HG03135 (cell line): ENCODE results near the gene TSPAN33.

Experiments
- ATAC-seq: cut with Tn5 transposase; IDR thresholded peaks from one replicate; pipeline ENCODE4 v1.9.1; 2021; ENCODE audit warnings: mild to moderate bottlenecking, moderate library complexity; ENCODE audit not compliant: unreplicated experiment

The TSPAN33 gene

GRCh38 chr7:129134356-129134987 lies 10.0 kb upstream of the TSPAN33 start:
- no peak for ATAC-seq

DNA sequence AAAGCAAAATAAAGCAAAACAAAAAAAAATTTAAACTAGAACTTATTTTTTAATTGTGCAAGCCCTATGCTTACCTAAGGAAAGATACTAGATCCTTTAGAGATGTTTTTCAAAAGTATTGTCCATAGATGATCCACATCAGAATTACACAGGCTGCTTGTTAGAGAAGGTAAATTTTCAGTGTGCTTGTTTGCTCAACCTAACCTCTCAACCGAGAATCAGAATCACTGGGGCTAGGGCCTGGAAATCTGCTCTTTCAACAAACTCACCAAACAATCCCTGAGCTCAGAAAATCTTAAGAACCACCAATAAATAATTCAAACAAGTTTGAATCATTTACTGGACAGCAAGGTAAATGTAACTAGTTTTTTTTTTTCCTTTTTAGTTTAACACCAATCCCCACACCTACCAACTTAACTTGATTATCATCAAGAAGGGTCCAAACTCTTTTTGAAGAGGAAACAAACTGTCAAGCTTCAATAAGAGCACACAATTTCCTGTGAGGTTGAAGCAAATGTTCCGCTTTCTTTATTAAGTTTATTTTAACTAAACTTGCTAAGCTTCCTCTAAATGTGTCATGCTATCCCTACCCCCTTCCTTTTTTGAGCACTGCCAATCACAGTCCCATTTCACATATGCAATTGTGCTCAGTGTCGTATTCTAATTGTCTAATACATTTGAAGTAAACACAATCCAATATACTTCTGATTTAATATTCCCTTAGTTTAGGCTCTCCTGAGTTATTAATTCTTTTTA lies 7.4 kb upstream of the TSPAN33 start:
- no peak for ATAC-seq

GRCh38 chr7:129143724-129144094 lies 798 bp upstream of the TSPAN33 start:
- no peak for ATAC-seq

- ATAC-seq, result peak; percentile 24
Observed at GRCh38 chr7:129144834-129145668, 544 bp downstream of the TSPAN33 start.

GRCh38 chr7:129146237-129146979 lies 1.9 kb downstream of the TSPAN33 start:
- peak; percentile 71 for ATAC-seq

- no peak for ATAC-seq
Observed at GRCh38 chr7:129147731-129148130, 3.2 kb downstream of the TSPAN33 start.

DNA sequence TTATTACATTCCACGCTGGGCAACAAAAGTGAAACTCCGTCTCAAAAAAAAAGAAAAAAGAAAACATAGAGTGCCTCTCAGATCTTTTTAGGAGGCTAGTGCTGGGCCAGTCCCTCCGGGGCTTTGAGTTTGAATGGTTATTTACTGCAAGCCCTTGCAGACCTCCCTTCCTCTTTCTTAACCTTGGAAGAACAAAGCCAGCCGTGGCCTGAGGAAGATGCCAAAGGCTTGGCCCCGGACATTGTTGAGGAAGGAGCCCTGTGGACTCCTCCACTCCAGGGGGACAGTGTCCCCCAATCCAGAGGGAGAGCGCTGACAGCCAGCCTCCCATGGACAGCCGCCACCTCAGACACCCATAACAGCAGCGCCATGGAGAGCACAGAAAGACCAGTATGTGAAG lies 5.0 kb downstream of the TSPAN33 start:
- ATAC-seq, result no peak

DNA sequence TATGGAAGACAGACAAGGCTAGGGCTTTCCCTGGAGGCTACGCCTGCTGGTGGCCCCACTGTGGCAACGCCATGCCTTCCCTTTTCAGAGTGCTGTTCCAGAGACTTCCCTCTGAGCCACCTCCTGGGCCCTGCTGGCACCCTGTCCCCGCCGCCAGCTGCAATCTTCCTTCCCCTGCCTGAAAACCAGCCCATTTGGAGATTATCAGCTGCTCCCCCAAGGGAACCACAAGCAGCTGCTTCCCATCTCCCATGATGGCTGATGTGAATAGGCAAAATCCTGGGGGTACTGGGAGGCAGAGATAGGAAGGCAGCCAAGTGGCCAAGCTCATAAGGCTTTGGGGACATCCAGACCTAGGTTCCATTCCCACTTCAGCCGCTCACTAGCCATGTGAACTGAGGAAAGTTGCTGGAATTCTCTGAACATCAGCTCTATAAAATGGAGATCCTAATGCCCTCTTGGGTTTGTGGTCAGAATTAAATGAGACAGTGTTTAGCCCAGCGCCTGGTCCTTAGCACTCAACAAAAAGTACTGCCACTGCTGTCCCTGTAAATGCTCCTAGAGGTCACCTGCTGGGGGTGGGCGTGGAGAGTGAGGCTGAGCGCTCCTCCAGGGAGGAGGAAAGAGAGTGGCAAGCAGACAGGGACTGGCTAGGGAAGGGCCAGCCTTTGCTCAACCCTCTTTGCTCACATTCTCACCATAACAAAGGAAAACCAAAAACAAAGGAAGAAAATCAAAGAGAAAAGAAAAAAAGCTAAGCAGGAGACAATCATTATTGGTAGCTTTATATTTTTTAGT lies 5.9 kb downstream of the TSPAN33 start:
- no peak for ATAC-seq

- no peak for ATAC-seq
Observed at GRCh38 chr7:129157651-129158050, 13.1 kb downstream of the TSPAN33 start.

GRCh38 chr7:129159539-129159938 lies 15.0 kb downstream of the TSPAN33 start:
- ATAC-seq, result no peak

GRCh38 chr7:129160161-129160905 lies 15.8 kb downstream of the TSPAN33 start:
- no peak for ATAC-seq

GRCh38 chr7:129161524-129162225 lies 17.2 kb downstream of the TSPAN33 start:
- no peak for ATAC-seq

- ATAC-seq, result no peak
Observed at GRCh38 chr7:129162732-129163131, 18.2 kb downstream of the TSPAN33 start.

GRCh38 chr7:129163875-129164544 lies 19.5 kb downstream of the TSPAN33 start:
- no peak for ATAC-seq

- ATAC-seq, result peak; percentile 58
Observed at GRCh38 chr7:129166745-129167144, 22.2 kb downstream of the TSPAN33 start.

GRCh38 chr7:129167817-129168216 lies 23.3 kb downstream of the TSPAN33 start:
- no peak for ATAC-seq

DNA sequence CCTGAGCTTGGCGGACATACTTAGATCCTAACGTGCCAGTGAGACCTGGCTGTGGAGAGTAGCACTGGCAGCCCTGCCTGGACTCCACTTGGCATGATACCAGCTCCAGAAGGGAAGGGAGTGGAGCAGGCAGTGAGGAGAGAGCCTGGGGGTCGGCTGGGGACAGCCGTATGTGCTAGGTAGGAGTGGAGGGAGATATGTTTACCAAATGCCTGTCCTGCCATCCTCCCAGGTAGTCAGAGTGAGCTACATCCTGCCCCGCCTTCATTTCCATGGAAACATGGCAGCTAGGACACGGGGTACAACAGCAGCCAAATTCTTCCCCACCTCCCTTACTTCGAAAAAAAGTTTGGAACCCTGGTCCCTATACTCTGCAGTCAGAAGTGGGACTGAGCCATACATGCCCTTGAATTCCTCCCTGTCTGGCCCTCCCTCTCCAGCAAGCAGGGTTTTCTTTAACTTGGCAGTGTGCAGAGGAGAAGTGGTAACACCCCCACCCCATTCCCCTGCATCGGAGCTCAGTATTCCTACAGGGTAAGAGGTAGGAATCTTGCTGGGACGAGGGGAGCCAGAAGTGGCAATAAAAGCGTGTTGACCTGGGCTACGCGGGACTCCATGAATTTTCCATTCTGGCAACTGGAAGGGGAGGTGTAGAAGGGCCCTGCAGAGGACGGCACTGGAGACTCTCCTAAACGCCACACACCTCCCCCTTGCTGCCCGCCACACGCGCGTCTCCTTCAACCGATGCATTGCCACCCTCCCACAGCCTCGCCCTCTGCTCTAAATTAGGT lies 23.9 kb downstream of the TSPAN33 start:
- no peak for ATAC-seq
